GM12878 (cell line): ENCODE results near the gene TRIP12. TPM values are rescaled to one million over a fixed set of nuclear protein-coding genes. Genes with fewer than 3 reads are reported as not detected.

ENCODE experiments used
- ATAC-seq: fragments of 200-7000 bp; cut with Tn5 transposase; 3 replicates; pipeline ENCODE4 v1.9.1; 2020; ENCODE audit warnings: mild to moderate bottlenecking, moderate library complexity
- BruUV-seq: library from RNA; stranded (reverse); fragments of 400-500 nt; replicated peaks from 2 replicates; lab custom pipeline; 2021; lab: Mats Ljungman, UMichigan
- CTCF ChIA-PET: fragments of 300-600 bp; sonication (Branson Sonifier 250); formaldehyde crosslinking; extraction: SDS; loops from one replicate; lab custom pipeline; 2021; ENCODE audit warnings: inconsistent platforms; lab: Yijun Ruan, JAX
- POLR2A ChIA-PET: fragments of 350-600 bp; formaldehyde crosslinking; extraction: SDS; loops from one replicate; lab custom pipeline; 2021; ENCODE audit warnings: inconsistent platforms; lab: Charles Lee
- RAD21 ChIA-PET: fragments of 300-600 bp; sonication (Branson Sonifier 250); formaldehyde crosslinking; loops from one replicate; lab custom pipeline; 2023; ENCODE audit warnings: antibody characterized with exemption; ENCODE audit not compliant: unreplicated experiment; lab: Charles Lee
- SMC1A ChIA-PET: fragments of 300-600 bp; sonication (Branson Sonifier 250); formaldehyde crosslinking; loops from one replicate; lab custom pipeline; 2023; ENCODE audit not compliant: unreplicated experiment, uncharacterized antibody; lab: Charles Lee
- DNase-seq: peaks from one replicate; pipeline ENCODE4 v3.0.0-alpha.2; 2011; ENCODE audit warnings: low read depth, low spot score
- FAIRE-seq: peaks from 3 replicates; lab custom pipeline; 2011; peaks lifted over from hg19 to GRCh38; lab: Jason Lieb, UNC
- H2AFZ ChIP-seq: 2 replicates; pipeline ENCODE4 v1.6.0; 2011; ENCODE audit warnings: low read depth, low read length, control low read depth; ENCODE audit not compliant: control insufficient read depth
- H3K27ac ChIP-seq: 2 replicates; pipeline ENCODE4 v1.5.1; 2011; ENCODE audit warnings: control low read depth; ENCODE audit not compliant: control insufficient read depth, insufficient read depth
- H3K27me3 ChIP-seq, 2 experiments: replicated peaks in 1 of 2; 2 replicates each; pipeline versions ENCODE4 v1.6.0 to v1.6.1; 2011; ENCODE audit warnings: low read length in 1 of 2; ENCODE audit not compliant: control insufficient read depth in 2 of 2, insufficient read depth in 2 of 2
- H3K36me3 ChIP-seq, 2 experiments: 2 replicates each; pipeline ENCODE4 v1.5.1; 2011; ENCODE audit warnings: low read length in 1 of 2; ENCODE audit not compliant: control insufficient read depth in 2 of 2, insufficient read depth in 2 of 2
- H3K4me1 ChIP-seq: 2 replicates; pipeline ENCODE4 v1.6.1; 2011; ENCODE audit warnings: mild to moderate bottlenecking, low read length, moderate library complexity, mixed read lengths; ENCODE audit not compliant: control insufficient read depth, insufficient read depth
- H3K4me2 ChIP-seq: 2 replicates; pipeline ENCODE4 v1.6.0; 2011; ENCODE audit warnings: control low read depth; ENCODE audit not compliant: control insufficient read depth, insufficient read depth
- H3K4me3 ChIP-seq: fragments of 200-600 bp; sonication (generic); 2 replicates; pipeline ENCODE4 v1.5.1; 2016
- H3K79me2 ChIP-seq: 2 replicates; pipeline ENCODE4 v1.6.0; 2011; ENCODE audit warnings: low read length; ENCODE audit not compliant: control insufficient read depth, insufficient read depth
- H3K9ac ChIP-seq: 2 replicates; pipeline ENCODE4 v1.8.0; 2011; ENCODE audit warnings: low read length, control low read depth, mixed read lengths; ENCODE audit not compliant: control insufficient read depth, insufficient read depth
- H3K9me3 ChIP-seq: replicated peaks from 3 replicates; pipeline ENCODE4 v1.5.1; 2011; ENCODE audit warnings: mild to moderate bottlenecking, low read length; ENCODE audit not compliant: control insufficient read depth, insufficient read depth
- H4K20me1 ChIP-seq: 2 replicates; pipeline ENCODE4 v1.6.0; 2011; ENCODE audit not compliant: control insufficient read depth, insufficient read depth
- BACH1 ChIP-seq: fragments of 450-650 bp; IDR thresholded peaks from 2 replicates; pipeline ENCODE4 v1.6.1; 2017; ENCODE audit warnings: mild to moderate bottlenecking, borderline replicate concordance
- CBFB ChIP-seq: IDR thresholded peaks from 2 replicates; pipeline ENCODE4 v1.6.1; 2016; ENCODE audit warnings: antibody characterized with exemption, low read depth
- CBX5 ChIP-seq: sonication (generic); IDR thresholded peaks from 2 replicates; pipeline ENCODE4 v1.6.1; 2016; ENCODE audit warnings: low read depth, moderate library complexity, mild to moderate bottlenecking, inconsistent platforms
- CREB1 ChIP-seq: IDR thresholded peaks from 2 replicates; pipeline ENCODE4 v1.6.1; 2012; ENCODE audit warnings: low read depth, mild to moderate bottlenecking, inconsistent platforms
- ESRRA ChIP-seq: IDR thresholded peaks from 2 replicates; pipeline ENCODE4 v1.6.1; 2012; ENCODE audit warnings: mild to moderate bottlenecking, low read length, improper control_type of control experiment
- FOS ChIP-seq: IDR thresholded peaks from 3 replicates; pipeline ENCODE4 v1.6.1; 2011; ENCODE audit warnings: borderline replicate concordance; ENCODE audit not compliant: insufficient read length; ENCODE audit errors: extremely low read depth
- HDAC6 ChIP-seq: fragments of 200-600 bp; sonication (generic); IDR thresholded peaks from one replicate; pipeline ENCODE4 v1.8.0; 2017; ENCODE audit warnings: antibody characterized with exemption; ENCODE audit not compliant: unreplicated experiment
- IKZF1 ChIP-seq: fragments of 450-650 bp; conservative IDR thresholded peaks from 2 replicates; pipeline ENCODE4 v1.6.1; 2017; ENCODE audit warnings: antibody characterized with exemption, mild to moderate bottlenecking
- MYC ChIP-seq: IDR thresholded peaks from 2 replicates; pipeline ENCODE4 v1.6.1; 2011; ENCODE audit warnings: mild to moderate bottlenecking, low read length, moderate library complexity, inconsistent platforms; ENCODE audit not compliant: insufficient read depth, insufficient replicate concordance, insufficient read length, severe bottlenecking
- RAD21 ChIP-seq: IDR thresholded peaks from 2 replicates; pipeline ENCODE4 v1.6.1; 2011; ENCODE audit warnings: mild to moderate bottlenecking, low read depth, low read length, moderate library complexity; ENCODE audit not compliant: insufficient read depth
- RBBP5 ChIP-seq: fragments of 200-600 bp; sonication (generic); conservative IDR thresholded peaks from 2 replicates; pipeline ENCODE4 v1.6.1; 2016
- SIN3A ChIP-seq: IDR thresholded peaks from 2 replicates; pipeline ENCODE4 v1.6.1; 2012; ENCODE audit warnings: low read depth, low read length, improper control_type of control experiment
- SRF ChIP-seq, 2 experiments: IDR thresholded peaks; 2 replicates each; pipeline ENCODE4 v1.6.1; 2011; ENCODE audit warnings: low read depth in 2 of 2, low read length in 2 of 2, mild to moderate bottlenecking in 1 of 2, moderate library complexity in 1 of 2
- STAT3 ChIP-seq: IDR thresholded peaks from 2 replicates; pipeline ENCODE4 v1.6.1; 2011; ENCODE audit warnings: low read depth, low read length, improper control_type of control experiment
- TAF1 ChIP-seq: IDR thresholded peaks from 2 replicates; pipeline ENCODE4 v1.6.1; 2011; ENCODE audit warnings: mild to moderate bottlenecking, low read depth, low read length, borderline replicate concordance
- TBL1XR1 ChIP-seq: IDR thresholded peaks from 2 replicates; pipeline ENCODE4 v1.6.1; 2012; ENCODE audit warnings: low read depth, low read length, improper control_type of control experiment
- ZBTB33 ChIP-seq: fragments of 450-650 bp; IDR thresholded peaks from 2 replicates; pipeline ENCODE4 v1.6.1; 2017; ENCODE audit warnings: mild to moderate bottlenecking
- ZNF207 ChIP-seq: fragments of 450-650 bp; IDR thresholded peaks from 2 replicates; pipeline ENCODE4 v1.6.1; 2014; ENCODE audit warnings: antibody characterized with exemption, mild to moderate bottlenecking, borderline replicate concordance
- ZNF384 ChIP-seq: IDR thresholded peaks from 2 replicates; pipeline ENCODE4 v1.6.1; 2012; ENCODE audit warnings: low read depth, mild to moderate bottlenecking, low read length, improper control_type of control experiment, borderline replicate concordance
- ZSCAN29 ChIP-seq: fragments of 450-650 bp; IDR thresholded peaks from 2 replicates; pipeline ENCODE4 v1.6.1; 2017; ENCODE audit warnings: mild to moderate bottlenecking, moderate library complexity
- in situ Hi-C: fragments of 300-500 bp; cut with MboI; formaldehyde crosslinking; loops from 9 replicates; pipeline ENCODE4 v1.14.3; 2018; ENCODE audit warnings: mixed read lengths
- intact Hi-C: fragments of 100-400 bp; cut with micrococcal nuclease; formaldehyde crosslinking; loops from one replicate; pipeline ENCODE4 v1.14.2; 2022; ENCODE audit not compliant: unreplicated experiment
- polyA plus RNA-seq, 11 experiments: library from polyadenylated mRNA; depleted of rRNA in 4 of 11; unstranded in 6 of 11; stranded (reverse) in 5 of 11; fragments of >200 nt; fragmentation: Nextera tagmentation in 4 of 11; fragmentation: Illumina TruSeq in 1 of 11; extraction: Ambion mirVana in 4 of 11; extraction: Trizol in 1 of 11; gene quantifications; 1 replicate in 1 of 11; 2 replicates in 10 of 11; pipeline versions ENCODE4 v1.2.1 to v1.2.3, GENCODE V29; 2011 to 2016; ENCODE audit warnings: inconsistent platforms in 2 of 11, missing spikeins in 2 of 11, low read depth in 1 of 11
- total RNA-seq, 4 experiments: library from RNA; depleted of rRNA in 3 of 4; stranded (reverse); fragments of >200 nt in 3 of 4; fragmentation: Illumina TruSeq in 1 of 4; extraction: Trizol in 1 of 4; gene quantifications; 2 replicates each; pipeline versions ENCODE4 v1.2.1 to v1.2.3, GENCODE V29; 2013 to 2021
- TF ChIP-seq, protein P1 (sequence below): fragments of 450-650 bp; formaldehyde crosslinking; IDR thresholded peaks from 2 replicates; pipeline ENCODE4 v1.4.0; 2020; ENCODE audit warnings: mild to moderate bottlenecking, moderate library complexity

The TRIP12 gene
- total and polyA plus RNA-seq, 10 of the 15 experiments (the other 5 are each of a cell fraction or from before 2014, with no cell fraction given): 23.1 to 207 (median 97.0) TPM

GRCh38 chr2:229865033-229865432 lies 56.8 kb downstream of the TRIP12 start (continued):
- no peak for TF ChIP-seq RBBP5
- TF ChIP-seq CBX5: no peak
- no peak for TF ChIP-seq ZBTB33
- TF ChIP-seq MYC: no peak
- no peak for TF ChIP-seq CBFB
- TF ChIP-seq STAT3: no peak
- TF ChIP-seq, protein P1, sequence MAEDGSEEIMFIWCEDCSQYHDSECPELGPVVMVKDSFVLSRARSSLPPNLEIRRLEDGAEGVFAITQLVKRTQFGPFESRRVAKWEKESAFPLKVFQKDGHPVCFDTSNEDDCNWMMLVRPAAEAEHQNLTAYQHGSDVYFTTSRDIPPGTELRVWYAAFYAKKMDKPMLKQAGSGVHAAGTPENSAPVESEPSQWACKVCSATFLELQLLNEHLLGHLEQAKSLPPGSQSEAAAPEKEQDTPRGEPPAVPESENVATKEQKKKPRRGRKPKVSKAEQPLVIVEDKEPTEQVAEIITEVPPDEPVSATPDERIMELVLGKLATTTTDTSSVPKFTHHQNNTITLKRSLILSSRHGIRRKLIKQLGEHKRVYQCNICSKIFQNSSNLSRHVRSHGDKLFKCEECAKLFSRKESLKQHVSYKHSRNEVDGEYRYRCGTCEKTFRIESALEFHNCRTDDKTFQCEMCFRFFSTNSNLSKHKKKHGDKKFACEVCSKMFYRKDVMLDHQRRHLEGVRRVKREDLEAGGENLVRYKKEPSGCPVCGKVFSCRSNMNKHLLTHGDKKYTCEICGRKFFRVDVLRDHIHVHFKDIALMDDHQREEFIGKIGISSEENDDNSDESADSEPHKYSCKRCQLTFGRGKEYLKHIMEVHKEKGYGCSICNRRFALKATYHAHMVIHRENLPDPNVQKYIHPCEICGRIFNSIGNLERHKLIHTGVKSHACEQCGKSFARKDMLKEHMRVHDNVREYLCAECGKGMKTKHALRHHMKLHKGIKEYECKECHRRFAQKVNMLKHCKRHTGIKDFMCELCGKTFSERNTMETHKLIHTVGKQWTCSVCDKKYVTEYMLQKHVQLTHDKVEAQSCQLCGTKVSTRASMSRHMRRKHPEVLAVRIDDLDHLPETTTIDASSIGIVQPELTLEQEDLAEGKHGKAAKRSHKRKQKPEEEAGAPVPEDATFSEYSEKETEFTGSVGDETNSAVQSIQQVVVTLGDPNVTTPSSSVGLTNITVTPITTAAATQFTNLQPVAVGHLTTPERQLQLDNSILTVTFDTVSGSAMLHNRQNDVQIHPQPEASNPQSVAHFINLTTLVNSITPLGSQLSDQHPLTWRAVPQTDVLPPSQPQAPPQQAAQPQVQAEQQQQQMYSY: no peak

DNA sequence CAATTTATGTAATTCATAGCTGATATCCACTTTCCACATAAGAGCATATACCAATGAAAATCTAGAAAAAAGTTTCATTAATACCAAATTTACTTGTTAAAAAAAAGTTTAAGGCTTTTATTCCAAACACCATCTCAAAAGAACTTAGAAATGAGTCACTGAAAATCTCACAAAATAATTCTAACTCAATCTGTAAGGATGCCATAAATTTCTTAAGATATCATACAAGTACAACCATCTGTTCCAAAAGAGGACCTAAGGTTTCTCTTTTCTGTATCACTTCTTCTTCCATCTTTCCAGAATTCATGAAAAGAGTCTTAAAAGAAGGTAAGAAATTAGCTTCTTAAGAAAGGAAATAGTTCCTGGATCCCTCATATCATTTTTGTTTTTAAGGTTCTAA lies 60.4 kb downstream of the TRIP12 start:
- in situ Hi-C loops: no loop called here
- FAIRE-seq (no peak), DNase-seq (no peak), ATAC-seq (no peak)
- no peak overlapping the region for H3K4me3 ChIP-seq
- peaks cover 3 to 12% of the 10 kb centered on the region in 2 experiments; a peak in 3 of 4 replicates for H3K36me3 ChIP-seq
- CTCF ChIA-PET: interaction anchor here (2.9 kb wide), 1 partner anchor 9 kb away, joined by 17 read pairs; no protein-coding TSS in a partner anchor
- no TSS peak for BruUV-seq
- H3K27ac ChIP-seq: no peak overlapping the region
- POLR2A ChIA-PET: interaction anchor here (1.7 kb wide), 1 partner anchor 9 kb away, joined by 6 read pairs; no protein-coding TSS in a partner anchor
- H3K4me2 ChIP-seq: no peak overlapping the region
- no peaks in the 10 kb centered on the region for H3K27me3 ChIP-seq
- no peaks in the 10 kb centered on the region; the same call in 2 of the 3 replicates for H3K9me3 ChIP-seq
- H4K20me1 ChIP-seq: no peaks in the 10 kb centered on the region
- no peak overlapping the region for H2AFZ ChIP-seq
- RAD21 ChIA-PET: interaction anchor here (2.0 kb wide), 1 partner anchor 50 kb away, joined by 4 read pairs; no protein-coding TSS in a partner anchor
- SMC1A ChIA-PET: no interaction called here
- peaks cover 44% of the 10 kb centered on the region for H3K79me2 ChIP-seq
- H3K4me1 ChIP-seq: no peaks in the 10 kb centered on the region
- intact Hi-C loops: no loop called here
- H3K9ac ChIP-seq: no peak overlapping the region
- no peak for TF ChIP-seq TBL1XR1
- TF ChIP-seq IKZF1: no peak
- TF ChIP-seq TAF1: no peak
- TF ChIP-seq FOS: no peak
- no peak for TF ChIP-seq ESRRA
- TF ChIP-seq ZSCAN29: no peak
- no peak for TF ChIP-seq CREB1
- TF ChIP-seq RBBP5: no peak
- TF ChIP-seq ZNF384: no peak
- no peak for TF ChIP-seq SIN3A
- no peak for TF ChIP-seq SRF (IDR thresholded peaks at IDR 0.05; ENCODE audit: low read depth in 2 of 2, low read length in 2 of 2)
- no peak for TF ChIP-seq RAD21
- TF ChIP-seq HDAC6: no peak
- no peak for TF ChIP-seq ZNF207
- TF ChIP-seq BACH1: no peak
